Kidney tubule cell (primary cell): ENCODE measurements around the gene CYB561D1.

Experiments used
- DNase-seq: peaks from one replicate; pipeline ENCODE4 v3.0.0-alpha.2; 2018; ENCODE audit warnings: low spot score

The CYB561D1 gene

DNA sequence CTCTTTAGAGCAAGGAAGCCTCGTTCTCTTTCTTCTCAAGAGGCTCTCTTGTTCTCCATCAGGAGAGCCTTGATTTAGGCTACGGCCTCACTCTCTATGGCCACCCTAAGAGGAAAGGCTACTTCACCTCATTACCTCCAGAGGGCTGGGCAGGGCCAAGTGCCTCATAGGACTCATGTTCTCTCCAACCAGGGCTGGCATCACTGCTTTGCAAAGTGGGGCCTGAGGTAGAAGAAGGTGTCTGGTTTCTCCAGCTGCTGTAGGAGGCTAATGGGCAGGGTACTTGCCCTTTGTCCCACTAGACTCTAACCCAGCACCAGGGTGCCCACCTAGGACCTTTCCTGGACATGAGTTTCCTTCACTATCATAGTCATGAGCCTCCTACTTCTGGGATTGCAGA lies 12.2 kb upstream of the CYB561D1 start:
- no peak for DNase-seq

GRCh38 chr1:109482242-109482641 lies 11.7 kb upstream of the CYB561D1 start:
- DNase-seq, result no peak

DNA sequence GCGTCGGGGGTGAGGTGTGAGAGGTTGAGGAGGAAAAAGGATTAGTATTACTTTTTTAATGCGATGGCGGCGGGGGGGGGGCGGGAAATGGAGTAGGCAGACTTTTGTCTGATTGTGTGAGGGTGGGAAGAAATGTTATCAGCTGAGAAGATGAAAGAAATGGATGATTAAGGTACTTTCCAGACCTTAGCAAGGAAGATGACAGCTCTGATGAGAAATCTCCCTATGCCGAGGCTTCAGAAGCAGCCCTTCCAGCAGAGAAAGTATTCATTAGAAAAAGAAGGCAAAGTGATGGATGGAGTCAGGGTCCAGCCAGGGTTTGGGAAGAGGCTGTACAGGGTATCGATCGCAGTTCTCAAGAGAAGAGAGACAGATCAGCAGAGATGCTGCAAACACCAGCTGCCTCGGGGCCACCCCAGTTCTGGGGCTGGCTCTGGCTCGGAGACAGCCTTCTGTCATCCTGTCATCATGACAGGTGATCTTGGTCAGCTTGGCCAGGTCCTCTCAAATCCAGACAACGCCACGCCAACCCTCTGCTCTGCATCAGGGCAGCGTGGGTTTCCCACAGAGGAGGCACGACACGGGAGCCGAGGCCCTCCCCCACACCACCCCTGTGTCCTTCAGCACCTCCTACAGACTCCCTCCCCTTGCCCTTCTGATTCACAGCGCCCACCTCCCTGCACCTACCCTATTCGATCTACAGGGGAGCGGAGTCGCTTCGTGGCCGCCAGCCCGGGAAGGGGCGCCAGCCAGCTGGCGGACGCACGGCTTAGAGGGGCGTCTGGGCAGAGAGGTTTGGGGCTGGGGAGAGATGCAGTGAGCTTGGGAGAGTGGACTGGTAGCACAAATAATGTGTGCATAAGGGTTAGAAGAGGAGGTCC lies 10.9 kb upstream of the CYB561D1 start:
- no peak for DNase-seq

DNA sequence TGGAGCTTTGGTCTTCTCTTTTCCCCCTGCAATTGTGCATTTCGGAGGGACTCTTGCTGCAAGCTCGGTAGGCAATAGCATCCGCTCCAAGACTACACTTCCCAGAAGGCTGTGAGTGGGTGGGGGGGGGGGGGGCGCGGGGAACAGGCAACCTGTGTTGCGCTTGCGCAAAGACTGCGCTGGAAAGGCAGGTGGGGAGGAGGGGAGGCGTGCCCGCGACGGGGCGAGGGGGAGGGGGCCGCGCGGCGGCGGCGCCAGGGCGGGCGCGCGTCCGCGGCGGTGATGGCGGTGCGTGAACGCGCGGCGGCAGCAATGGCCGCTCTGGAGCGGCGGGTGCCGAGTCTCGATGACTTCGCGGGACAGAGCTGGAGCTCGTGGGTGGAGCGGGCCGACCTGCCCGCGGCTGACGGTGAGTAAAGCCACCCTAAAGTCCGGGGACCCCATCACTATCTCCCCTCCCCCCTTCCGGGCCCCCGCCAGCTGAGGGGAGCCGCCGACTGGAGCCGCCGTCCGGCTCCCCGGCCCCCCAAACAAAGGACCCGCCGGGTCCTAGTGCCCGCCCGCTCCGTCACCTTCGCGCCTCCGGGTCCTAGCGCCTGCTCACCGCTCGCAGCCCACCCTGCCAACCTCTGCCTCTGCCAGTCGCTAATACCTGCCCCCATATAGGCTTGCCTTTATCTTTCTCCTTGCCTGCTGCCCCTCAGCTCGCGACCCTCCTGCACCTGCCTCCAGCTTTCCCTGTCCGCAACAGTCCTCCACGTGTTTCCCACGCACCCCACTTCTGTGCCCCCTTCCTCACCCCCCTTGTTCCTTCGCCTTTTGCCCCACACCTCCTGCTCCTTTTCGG lies 10.0 kb upstream of the CYB561D1 start, which contains the start of gene ATXN7L2:
TSS of gene ATXN7L2 (plus strand) at position 234 of the 847 bp plus-strand sequence. CDS start at position 283, 49 bp downstream.
- DNase-seq, result peak; percentile 92

GRCh38 chr1:109484519-109484975 lies 9.3 kb upstream of the CYB561D1 start:
- no peak for DNase-seq

- DNase-seq, result no peak
Observed at GRCh38 chr1:109485001-109485400, 8.9 kb upstream of the CYB561D1 start.

GRCh38 chr1:109487261-109487660 lies 6.6 kb upstream of the CYB561D1 start:
- no peak for DNase-seq

GRCh38 chr1:109488201-109488600 lies 5.7 kb upstream of the CYB561D1 start:
- no peak for DNase-seq

GRCh38 chr1:109488696-109489095 lies 5.2 kb upstream of the CYB561D1 start:
- no peak for DNase-seq

GRCh38 chr1:109490029-109490933 lies 3.6 kb upstream of the CYB561D1 start:
- peak; percentile 64 for DNase-seq

GRCh38 chr1:109490934-109491302 lies 3.0 kb upstream of the CYB561D1 start:
- no peak for DNase-seq

GRCh38 chr1:109491372-109491771 lies 2.5 kb upstream of the CYB561D1 start:
- DNase-seq, result no peak

DNA sequence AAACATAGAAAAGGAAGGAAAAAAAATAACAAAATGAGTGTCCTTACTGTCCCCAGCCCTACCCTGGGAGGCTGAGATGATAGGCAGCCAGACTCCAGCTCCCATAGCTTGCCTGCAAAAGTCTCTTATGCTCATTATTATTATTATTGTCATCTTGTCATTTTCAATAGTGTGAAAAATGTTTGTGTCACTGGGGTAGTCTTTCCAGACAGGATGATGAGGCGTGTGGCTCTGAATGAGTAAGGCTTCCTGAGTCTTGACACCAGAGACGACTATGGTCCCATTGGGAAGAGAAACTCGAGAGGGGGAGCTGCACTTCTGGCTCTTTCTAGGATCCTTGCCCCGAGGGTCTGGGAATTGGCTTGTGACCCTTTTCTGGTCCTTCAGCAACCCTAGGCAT lies 1.1 kb upstream of the CYB561D1 start:
- no peak for DNase-seq

- no peak for DNase-seq
Observed at GRCh38 chr1:109493227-109493626, 667 bp upstream of the CYB561D1 start.

DNA sequence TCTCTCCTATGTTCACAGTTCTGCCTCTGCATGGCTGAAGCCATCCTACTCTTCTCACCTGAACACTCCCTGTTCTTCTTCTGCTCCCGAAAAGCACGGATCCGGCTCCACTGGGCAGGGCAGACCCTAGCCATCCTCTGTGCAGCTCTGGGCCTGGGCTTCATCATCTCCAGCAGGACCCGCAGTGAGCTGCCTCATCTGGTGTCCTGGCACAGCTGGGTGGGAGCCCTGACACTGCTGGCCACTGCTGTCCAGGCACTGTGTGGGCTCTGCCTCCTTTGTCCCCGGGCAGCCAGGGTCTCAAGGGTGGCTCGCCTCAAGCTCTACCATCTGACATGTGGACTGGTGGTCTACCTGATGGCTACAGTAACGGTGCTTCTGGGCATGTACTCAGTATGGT lies 1.8 kb downstream of the CYB561D1 start:
- DNase-seq, result no peak

GRCh38 chr1:109497449-109498160 lies 3.7 kb downstream of the CYB561D1 start:
- no peak for DNase-seq

GRCh38 chr1:109498161-109498801 lies 4.4 kb downstream of the CYB561D1 start:
- peak; percentile 50 for DNase-seq

- no peak for DNase-seq
Observed at GRCh38 chr1:109499081-109499480, 5.2 kb downstream of the CYB561D1 start.

DNA sequence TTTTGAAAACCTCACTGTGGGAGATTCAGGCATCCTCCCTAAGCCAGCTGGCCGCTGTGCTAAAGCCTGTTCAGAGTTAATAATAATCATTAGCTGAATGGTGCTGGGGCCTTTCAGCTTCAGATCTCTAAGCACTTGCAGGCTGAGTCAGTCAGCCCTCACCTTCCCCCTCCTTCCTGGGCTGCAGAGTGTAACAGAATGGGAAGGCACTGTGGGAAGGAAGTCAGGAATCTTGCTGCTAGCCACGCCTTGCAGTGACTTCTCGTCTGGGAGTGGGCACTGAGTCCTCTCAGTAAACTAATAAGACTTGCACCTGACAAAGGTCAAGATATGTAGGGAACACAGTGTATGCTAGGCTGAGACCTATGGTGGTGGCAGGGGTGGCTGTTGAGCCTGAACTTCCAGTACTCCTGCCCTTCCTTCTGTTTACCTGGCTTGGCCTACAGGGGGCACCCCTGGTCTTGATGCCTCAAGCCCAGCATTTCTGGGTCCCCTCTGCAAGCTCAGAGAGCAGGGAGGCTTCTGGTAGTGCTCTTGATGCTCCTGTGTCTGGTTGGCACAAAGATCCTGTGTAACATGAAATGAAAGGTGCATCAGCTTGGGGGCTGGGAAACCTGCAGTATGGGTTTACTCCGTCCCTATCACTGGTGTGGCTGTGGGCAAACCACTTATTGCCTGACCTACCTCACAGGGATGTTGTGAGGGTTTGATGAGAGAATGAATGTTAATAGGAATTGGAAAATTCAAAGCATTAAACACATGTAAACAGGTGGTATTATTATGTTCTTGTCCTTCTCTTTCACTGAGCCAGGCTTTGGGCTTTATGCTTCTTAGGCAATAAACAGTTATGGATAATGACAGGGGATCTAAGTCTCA lies 6.0 kb downstream of the CYB561D1 start:
- DNase-seq, result peak; percentile 92

DNA sequence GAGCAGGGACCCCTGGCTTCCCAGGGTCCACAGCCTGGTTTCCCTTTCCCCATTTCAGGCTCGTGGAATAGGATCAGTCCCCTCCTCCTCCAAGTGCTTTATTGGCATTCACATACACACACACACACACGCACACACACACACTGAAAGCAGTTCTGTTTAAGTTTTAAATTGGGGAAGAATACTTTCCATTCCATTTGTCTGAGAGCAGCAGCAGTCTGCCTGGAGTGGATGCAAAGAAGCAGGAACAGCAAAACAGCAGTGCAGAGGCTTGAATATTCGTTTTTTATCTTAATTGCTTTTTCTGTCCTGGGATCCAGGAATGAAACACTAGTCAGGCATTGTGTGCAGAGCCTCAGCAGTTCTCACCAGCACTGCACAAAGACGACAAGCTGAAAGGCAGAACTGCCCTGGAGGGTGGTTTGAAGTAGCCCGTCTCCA lies 7.1 kb downstream of the CYB561D1 start:
- DNase-seq, result no peak
